ENCODE data around the gene RANBP1.

Gene RANBP1

GRCh38 chr22:20085651-20086050 is 30.3 kb upstream of the RANBP1 start:
- H3K4me3 ChIP-seq (ENCODE audit: low read depth, low read length), result no peak overlapping the region
- peaks cover 34% of the 10 kb centered on the region for H3K79me2 ChIP-seq
- H3K9me3 ChIP-seq (ENCODE audit: control insufficient read depth, low read length), result no peaks in the 10 kb centered on the region
- no peaks in the 10 kb centered on the region for H3K36me3 ChIP-seq (ENCODE audit: control insufficient read depth, insufficient read depth, low read length)
- no peaks in the 10 kb centered on the region for H3K27me3 ChIP-seq (ENCODE audit: control insufficient read depth, insufficient read depth, low read length)
- H3K9ac ChIP-seq, result no peak overlapping the region
- H2AFZ ChIP-seq, result no peak overlapping the region
- H3K27ac ChIP-seq, result no peak overlapping the region
- H3K4me2 ChIP-seq (ENCODE audit: low read length), result no peak overlapping the region
- TF ChIP-seq CTCF (IDR thresholded peaks at IDR 0.05), result no peak
- peaks cover 3% of the 10 kb centered on the region for H3K4me1 ChIP-seq

GRCh38 chr22:20086101-20086599 is 29.8 kb upstream of the RANBP1 start:
- no peak overlapping the region for H2AFZ ChIP-seq
- no peak overlapping the region for H3K27ac ChIP-seq
- no peak overlapping the region for H3K9ac ChIP-seq
- no peaks in the 10 kb centered on the region for H3K27me3 ChIP-seq (ENCODE audit: control insufficient read depth, insufficient read depth, low read length)
- H3K4me2 ChIP-seq (ENCODE audit: low read length), result no peak overlapping the region
- no peaks in the 10 kb centered on the region for H3K36me3 ChIP-seq (ENCODE audit: control insufficient read depth, insufficient read depth, low read length)
- peaks cover 34% of the 10 kb centered on the region for H3K79me2 ChIP-seq
- H3K4me3 ChIP-seq (ENCODE audit: low read depth, low read length), result no peak overlapping the region
- no peaks in the 10 kb centered on the region for H3K4me1 ChIP-seq
- no peak for TF ChIP-seq CTCF (IDR thresholded peaks at IDR 0.05)
- no peaks in the 10 kb centered on the region for H3K9me3 ChIP-seq (ENCODE audit: control insufficient read depth, low read length)

- Histone ChIP-seq H3K9me3 (ENCODE audit: control insufficient read depth, low read length) (no peaks in the 10 kb centered on the region), H3K9ac (no peak overlapping the region), H3K4me2 (ENCODE audit: low read length) (no peak overlapping the region), H3K4me1 (no peaks in the 10 kb centered on the region), H3K4me3 (ENCODE audit: low read depth, low read length) (no peak overlapping the region), H3K27ac (no peak overlapping the region), H3K79me2 (peaks cover 29% of the 10 kb centered on the region), H3K36me3 (ENCODE audit: control insufficient read depth, insufficient read depth, low read length) (no peaks in the 10 kb centered on the region), H2AFZ (no peak overlapping the region), H3K27me3 (ENCODE audit: control insufficient read depth, insufficient read depth, low read length) (no peaks in the 10 kb centered on the region)
- no peak for TF ChIP-seq CTCF (IDR thresholded peaks at IDR 0.05)
Measured at GRCh38 chr22:20086763-20087162, 29.1 kb upstream of the RANBP1 start.

- no peaks in the 10 kb centered on the region for H3K9me3 ChIP-seq (ENCODE audit: control insufficient read depth, low read length)
- no peaks in the 10 kb centered on the region for H3K4me1 ChIP-seq
- H2AFZ ChIP-seq, result no peak overlapping the region
- peaks cover 26% of the 10 kb centered on the region for H3K79me2 ChIP-seq
- no peak overlapping the region for H3K27ac ChIP-seq
- H3K9ac ChIP-seq, result no peak overlapping the region
- no peak for TF ChIP-seq CTCF (IDR thresholded peaks at IDR 0.05)
- no peak overlapping the region for H3K4me2 ChIP-seq (ENCODE audit: low read length)
- H3K4me3 ChIP-seq (ENCODE audit: low read depth, low read length), result no peak overlapping the region
- H3K36me3 ChIP-seq (ENCODE audit: control insufficient read depth, insufficient read depth, low read length), result no peaks in the 10 kb centered on the region
- H3K27me3 ChIP-seq (ENCODE audit: control insufficient read depth, insufficient read depth, low read length), result no peaks in the 10 kb centered on the region
Measured at GRCh38 chr22:20087319-20088262, 28.3 kb upstream of the RANBP1 start.

All from parathyroid adenoma (tissue), 2 donors.